Nephron progenitor cell (in vitro differentiated cells): ENCODE data around the gene UHRF2.

Experiments used
- DNase-seq: peaks from one replicate; pipeline ENCODE4 v3.0.0; 2021
- H3K27ac Mint-ChIP-seq: 2 replicates; pipeline ENCODE4 v1.8.0; 2021; ENCODE audit warnings: mild to moderate bottlenecking, moderate library complexity, mixed read lengths
- H3K27me3 Mint-ChIP-seq: 2 replicates; pipeline ENCODE4 v1.8.0; 2021; ENCODE audit warnings: mild to moderate bottlenecking, low read depth, mixed read lengths; ENCODE audit not compliant: poor library complexity
- H3K36me3 Mint-ChIP-seq: 2 replicates; pipeline ENCODE4 v1.8.0; 2021; ENCODE audit warnings: low read depth, mixed read lengths
- H3K4me1 Mint-ChIP-seq: 2 replicates; pipeline ENCODE4 v1.8.0; 2021; ENCODE audit warnings: mixed read lengths
- H3K4me3 Mint-ChIP-seq: 2 replicates; pipeline ENCODE4 v1.8.0; 2021; ENCODE audit warnings: mild to moderate bottlenecking, moderate library complexity, mixed read lengths
- H3K9me3 Mint-ChIP-seq: 2 replicates; pipeline ENCODE4 v1.8.0; 2021; ENCODE audit warnings: mild to moderate bottlenecking, moderate library complexity, mixed read lengths
- CTCF ChIP-seq: fragments of 200-600 bp; sonication (generic); IDR thresholded peaks from 2 replicates; pipeline ENCODE4 v1.5.0; 2021; ENCODE audit warnings: antibody characterized with exemption

UHRF2 gene

GRCh38 chr9:6467006-6467625 is 54.1 kb downstream of the UHRF2 start:
- no peak for DNase-seq
- H3K27me3 Mint-ChIP-seq, result no peaks in the 10 kb centered on the region
- no peaks in the 10 kb centered on the region for H3K9me3 Mint-ChIP-seq
- H3K36me3 Mint-ChIP-seq, result peaks cover 27% of the 10 kb centered on the region
- no peak for TF ChIP-seq CTCF
- H3K4me1 Mint-ChIP-seq, result peaks cover 5% of the 10 kb centered on the region
- H3K4me3 Mint-ChIP-seq, result no peak overlapping the region
- H3K27ac Mint-ChIP-seq, result no peak overlapping the region

GRCh38 chr9:6471231-6471850 is 58.3 kb downstream of the UHRF2 start:
- Mint-ChIP-seq H3K4me3 (no peak overlapping the region), H3K9me3 (no peaks in the 10 kb centered on the region), H3K36me3 (peaks cover 24% of the 10 kb centered on the region), H3K27me3 (no peaks in the 10 kb centered on the region), H3K27ac (peak overlapping the region; percentile 89), H3K4me1 (peaks cover 11% of the 10 kb centered on the region)
- TF ChIP-seq CTCF, result no peak
- DNase-seq, result no peak

GRCh38 chr9:6473151-6473550 is 60.2 kb downstream of the UHRF2 start:
- H3K27ac Mint-ChIP-seq, result no peak overlapping the region

GRCh38 chr9:6479959-6480358 is 67.0 kb downstream of the UHRF2 start:
- no peaks in the 10 kb centered on the region for H3K4me1 Mint-ChIP-seq
- no peaks in the 10 kb centered on the region for H3K9me3 Mint-ChIP-seq
- no peak for DNase-seq
- TF ChIP-seq CTCF, result no peak
- no peak overlapping the region for H3K4me3 Mint-ChIP-seq
- H3K36me3 Mint-ChIP-seq, result peaks cover 28% of the 10 kb centered on the region
- H3K27me3 Mint-ChIP-seq, result no peaks in the 10 kb centered on the region
- H3K27ac Mint-ChIP-seq, result no peak overlapping the region

More at GRCh38 chr9:6473151-6473550, 60.2 kb downstream of the UHRF2 start:
- no peak for TF ChIP-seq CTCF
- Mint-ChIP-seq H3K27me3 (no peaks in the 10 kb centered on the region), H3K4me1 (peaks cover 5% of the 10 kb centered on the region), H3K9me3 (no peaks in the 10 kb centered on the region), H3K4me3 (no peak overlapping the region), H3K36me3 (peaks cover 19% of the 10 kb centered on the region)
- DNase-seq, result no peak

GRCh38 chr9:6484210-6484609 is 71.2 kb downstream of the UHRF2 start:
- no peak overlapping the region for H3K27ac Mint-ChIP-seq

More at GRCh38 chr9:6484210-6484609, 71.2 kb downstream of the UHRF2 start:
- H3K36me3 Mint-ChIP-seq, result peaks cover 43% of the 10 kb centered on the region
- H3K9me3 Mint-ChIP-seq, result no peaks in the 10 kb centered on the region
- H3K4me1 Mint-ChIP-seq, result no peaks in the 10 kb centered on the region
- TF ChIP-seq CTCF, result no peak
- no peaks in the 10 kb centered on the region for H3K27me3 Mint-ChIP-seq
- no peak overlapping the region for H3K4me3 Mint-ChIP-seq
- no peak for DNase-seq
